Gastrocnemius medialis (tissue), 4 donors: ENCODE measurements around the gene TUBGCP3.

Source experiments
- POLR2A ChIP-seq, 2 donors: fragments of 450-650 bp; IDR thresholded peaks; one replicate each; pipeline ENCODE4 v1.6.1; 2017; ENCODE audit warnings: antibody characterized with exemption in 2 of 2, mild to moderate bottlenecking in 2 of 2, moderate library complexity in 2 of 2
- TF ChIP-seq, protein P1 (sequence below), 5 experiments: fragments of 450-650 bp in 3 of 5; fragments of 200-600 bp in 2 of 5; sonication (generic) in 2 of 5; IDR thresholded peaks in 4 of 5; conservative IDR thresholded peaks in 1 of 5; 1 replicate in 4 of 5; 2 replicates in 1 of 5; pipeline ENCODE4 v1.5.1; 2016 to 2019; ENCODE audit warnings: antibody characterized with exemption in 5 of 5, mild to moderate bottlenecking in 3 of 5, moderate library complexity in 3 of 5

DNA sequence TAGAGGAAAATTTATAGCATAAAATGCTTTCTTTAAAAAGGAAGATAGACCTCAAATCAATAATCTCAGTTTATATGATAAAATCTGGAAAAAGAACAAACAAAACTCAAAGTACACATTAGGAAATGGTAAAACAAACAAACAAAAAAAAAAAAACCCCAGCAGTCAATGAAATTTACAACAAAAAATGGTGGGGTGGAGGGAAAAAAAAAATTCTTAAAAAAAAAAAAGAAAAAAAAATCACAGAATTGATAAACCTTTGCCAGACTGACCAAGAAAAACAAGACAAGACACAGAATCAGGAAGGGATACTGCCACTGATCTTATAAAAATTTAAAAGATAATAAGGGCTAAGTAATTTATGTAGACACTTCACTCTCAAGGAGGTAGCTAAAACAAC, 11.2 kb downstream of the TUBGCP3 start:
- TF ChIP-seq, protein P1, sequence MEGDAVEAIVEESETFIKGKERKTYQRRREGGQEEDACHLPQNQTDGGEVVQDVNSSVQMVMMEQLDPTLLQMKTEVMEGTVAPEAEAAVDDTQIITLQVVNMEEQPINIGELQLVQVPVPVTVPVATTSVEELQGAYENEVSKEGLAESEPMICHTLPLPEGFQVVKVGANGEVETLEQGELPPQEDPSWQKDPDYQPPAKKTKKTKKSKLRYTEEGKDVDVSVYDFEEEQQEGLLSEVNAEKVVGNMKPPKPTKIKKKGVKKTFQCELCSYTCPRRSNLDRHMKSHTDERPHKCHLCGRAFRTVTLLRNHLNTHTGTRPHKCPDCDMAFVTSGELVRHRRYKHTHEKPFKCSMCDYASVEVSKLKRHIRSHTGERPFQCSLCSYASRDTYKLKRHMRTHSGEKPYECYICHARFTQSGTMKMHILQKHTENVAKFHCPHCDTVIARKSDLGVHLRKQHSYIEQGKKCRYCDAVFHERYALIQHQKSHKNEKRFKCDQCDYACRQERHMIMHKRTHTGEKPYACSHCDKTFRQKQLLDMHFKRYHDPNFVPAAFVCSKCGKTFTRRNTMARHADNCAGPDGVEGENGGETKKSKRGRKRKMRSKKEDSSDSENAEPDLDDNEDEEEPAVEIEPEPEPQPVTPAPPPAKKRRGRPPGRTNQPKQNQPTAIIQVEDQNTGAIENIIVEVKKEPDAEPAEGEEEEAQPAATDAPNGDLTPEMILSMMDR (IDR thresholded peaks at IDR 0.05 in 4 of 5, conservative IDR thresholded peaks at IDR 0.05 in 1 of 5), result no peak
- no peak for TF ChIP-seq POLR2A (IDR thresholded peaks at IDR 0.05)
